ENCODE data around the gene MLH3. TPM values are rescaled to one million over a fixed set of nuclear protein-coding genes. Genes with fewer than 3 reads are reported as not detected.

Gene MLH3
- total and polyA plus RNA-seq, 2 donors (not counting 3 experiments of a cell fraction or from before 2014, with no cell fraction given) = 4.8 to 16.5 TPM

DNA sequence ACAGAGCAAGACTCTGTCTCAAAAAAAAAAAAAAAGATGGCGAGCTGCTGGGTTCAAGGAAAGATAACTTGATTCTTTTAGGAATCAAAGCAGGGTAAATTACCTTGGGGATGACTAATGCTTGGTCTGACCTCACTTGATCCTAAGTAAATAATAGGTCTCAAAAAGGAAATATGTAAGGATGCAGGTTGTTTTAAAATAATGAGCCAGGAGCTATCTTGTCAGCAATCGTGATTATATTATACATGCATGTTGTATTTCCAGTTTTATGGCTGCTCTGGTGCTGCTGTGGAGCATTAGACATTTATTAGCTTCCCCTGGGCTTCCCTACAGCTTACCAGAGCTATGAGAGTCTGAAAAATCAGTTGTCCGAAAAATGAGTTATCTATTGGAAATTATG is 45.9 kb downstream of the MLH3 start:
- Histone ChIP-seq H3K27me3 (ENCODE audit: control insufficient read depth in 2 of 2, insufficient read depth in 2 of 2, low read length in 2 of 2) (no peaks in the 10 kb centered on the region), H3K27ac (ENCODE audit: insufficient read depth, low read depth, low read length) (no peak overlapping the region), H3K79me2 (ENCODE audit: control insufficient read depth, insufficient read depth, low read length) (peaks cover 37% of the 10 kb centered on the region), H3K4me3 (replicated peaks in 1 of 3; ENCODE audit: insufficient read depth in 1 of 3, low read depth in 1 of 3, low read length in 3 of 3) (no peak overlapping the region), H3K9me1 (replicated peaks; ENCODE audit: control insufficient read depth, extremely low read depth, insufficient read depth, low read length) (no peaks in the 10 kb centered on the region), H3K4me2 (ENCODE audit: insufficient read depth, low read length) (no peak overlapping the region), H4K20me1 (replicated peaks; ENCODE audit: control insufficient read depth, extremely low read depth, insufficient read depth, low read length) (no peaks in the 10 kb centered on the region), H3K36me3 (ENCODE audit: control insufficient read depth in 2 of 2, extremely low read depth in 1 of 2, insufficient read depth in 2 of 2, low read length in 2 of 2) (peaks cover 19 to 25% of the 10 kb centered on the region in 2 experiments), H3K4me1 (ENCODE audit: control insufficient read depth, extremely low read depth, insufficient read depth, low read length) (peaks cover 26% of the 10 kb centered on the region), H2AFZ (ENCODE audit: low read depth, low read length) (no peak overlapping the region), H3K9me3 (replicated peaks; ENCODE audit: control insufficient read depth, insufficient read depth, low read length) (no peaks in the 10 kb centered on the region), H3K9ac (replicated peaks; ENCODE audit: extremely low read depth, insufficient read depth, low read length) (no peak overlapping the region)
- FAIRE-seq = no peak
- CTCF ChIA-PET = interaction anchor here (1.1 to 2.1 kb wide), 3 partner anchors 13 to 83 kb away, joined by 3 to 10 read pairs (median 7); no protein-coding TSS in a partner anchor
- TF ChIP-seq GATA2 (IDR thresholded peaks at IDR 0.05; ENCODE audit: insufficient read depth, insufficient read length, low read depth, low read length) (no peak), JUN (IDR thresholded peaks at IDR 0.05; ENCODE audit: borderline replicate concordance, insufficient read depth, insufficient read length, low read depth) (no peak), POLR2A (IDR thresholded peaks at IDR 0.05; ENCODE audit: low read depth, low read length) (no peak), FOS (IDR thresholded peaks at IDR 0.05; ENCODE audit: borderline replicate concordance, insufficient read depth, low read length) (peak; percentile 6)
- no peak for DNase-seq (ENCODE audit: low read depth, low spot score)
- dilution Hi-C loops (cut with MboI; ENCODE audit: extremely low pct_ligation_motif_present, low sequenced_read_pairs) = no loop called here
- BruUV-seq (replicated peaks) = no TSS peak
- intact Hi-C loops (cut with micrococcal nuclease) = no loop called here
- POLR2A ChIA-PET = no interaction called here

GRCh38 chr14:75003250-75004027 is 47.8 kb downstream of the MLH3 start:
- POLR2A ChIA-PET = interaction anchor here (1.0 to 1.8 kb wide), 5 partner anchors 8 to 54 kb away, joined by 3 to 7 read pairs (median 3); partner anchors contain the start of gene PGF
- CTCF ChIA-PET = interaction anchor here (0.8 to 2.6 kb wide), 17 partner anchors 8 to 97 kb away, joined by 3 to 23 read pairs (median 3); partner anchors contain the start of genes ACYP1, PGF, RPS6KL1 and ZC2HC1C
- Histone ChIP-seq H3K9ac (replicated peaks; ENCODE audit: extremely low read depth, insufficient read depth, low read length) (peak overlapping the region; percentile 74), H3K27ac (ENCODE audit: insufficient read depth, low read depth, low read length) (peak overlapping the region; percentile 64), H3K79me2 (ENCODE audit: control insufficient read depth, insufficient read depth, low read length) (peaks cover 37% of the 10 kb centered on the region), H4K20me1 (replicated peaks; ENCODE audit: control insufficient read depth, extremely low read depth, insufficient read depth, low read length) (no peaks in the 10 kb centered on the region), H3K4me1 (ENCODE audit: control insufficient read depth, extremely low read depth, insufficient read depth, low read length) (peaks cover 26% of the 10 kb centered on the region), H2AFZ (ENCODE audit: low read depth, low read length) (no peak overlapping the region), H3K9me1 (replicated peaks; ENCODE audit: control insufficient read depth, extremely low read depth, insufficient read depth, low read length) (no peaks in the 10 kb centered on the region), H3K4me2 (ENCODE audit: insufficient read depth, low read length) (peak overlapping the region; percentile 90), H3K27me3 (ENCODE audit: control insufficient read depth in 2 of 2, insufficient read depth in 2 of 2, low read length in 2 of 2) (no peaks in the 10 kb centered on the region), H3K9me3 (replicated peaks; ENCODE audit: control insufficient read depth, insufficient read depth, low read length) (no peaks in the 10 kb centered on the region), H3K36me3 (ENCODE audit: control insufficient read depth in 2 of 2, extremely low read depth in 1 of 2, insufficient read depth in 2 of 2, low read length in 2 of 2) (peaks cover 13 to 16% of the 10 kb centered on the region in 2 experiments), H3K4me3 (replicated peaks in 1 of 3; ENCODE audit: insufficient read depth in 1 of 3, low read depth in 1 of 3, low read length in 3 of 3) (peak overlapping the region; percentile 43 to 76 (median 59))
- BruUV-seq (replicated peaks) = TSS peak; percentile 50
- DNase-seq (ENCODE audit: low read depth, low spot score) (peak; percentile 42), FAIRE-seq (peak; percentile 77)
- TF ChIP-seq POLR2A (IDR thresholded peaks at IDR 0.05; ENCODE audit: low read depth, low read length) = peak; percentile 60
- TF ChIP-seq, protein P1, sequence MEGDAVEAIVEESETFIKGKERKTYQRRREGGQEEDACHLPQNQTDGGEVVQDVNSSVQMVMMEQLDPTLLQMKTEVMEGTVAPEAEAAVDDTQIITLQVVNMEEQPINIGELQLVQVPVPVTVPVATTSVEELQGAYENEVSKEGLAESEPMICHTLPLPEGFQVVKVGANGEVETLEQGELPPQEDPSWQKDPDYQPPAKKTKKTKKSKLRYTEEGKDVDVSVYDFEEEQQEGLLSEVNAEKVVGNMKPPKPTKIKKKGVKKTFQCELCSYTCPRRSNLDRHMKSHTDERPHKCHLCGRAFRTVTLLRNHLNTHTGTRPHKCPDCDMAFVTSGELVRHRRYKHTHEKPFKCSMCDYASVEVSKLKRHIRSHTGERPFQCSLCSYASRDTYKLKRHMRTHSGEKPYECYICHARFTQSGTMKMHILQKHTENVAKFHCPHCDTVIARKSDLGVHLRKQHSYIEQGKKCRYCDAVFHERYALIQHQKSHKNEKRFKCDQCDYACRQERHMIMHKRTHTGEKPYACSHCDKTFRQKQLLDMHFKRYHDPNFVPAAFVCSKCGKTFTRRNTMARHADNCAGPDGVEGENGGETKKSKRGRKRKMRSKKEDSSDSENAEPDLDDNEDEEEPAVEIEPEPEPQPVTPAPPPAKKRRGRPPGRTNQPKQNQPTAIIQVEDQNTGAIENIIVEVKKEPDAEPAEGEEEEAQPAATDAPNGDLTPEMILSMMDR (IDR thresholded peaks at IDR 0.05; ENCODE audit: extremely low read depth in 1 of 2, insufficient read depth in 1 of 2, low read depth in 1 of 2, low read length in 2 of 2) = no peak
- intact Hi-C loops (cut with micrococcal nuclease) (loop anchor here (1.0 to 5.0 kb wide), 5 partner anchors 8 to 64 kb away; partner anchors contain the start of genes PGF and ZC2HC1C), dilution Hi-C loops (cut with MboI; ENCODE audit: extremely low pct_ligation_motif_present, low sequenced_read_pairs) (no loop called here)

Data from endothelial cell of umbilical vein (primary cell).